ENCODE data around the gene ATP13A4. TPM values are rescaled to one million over a fixed set of nuclear protein-coding genes. Genes with fewer than 3 reads are reported as not detected.

The ATP13A4 gene
- total RNA-seq, 2 donors from 2014 or later = 0.57 to 1.3 TPM

DNA sequence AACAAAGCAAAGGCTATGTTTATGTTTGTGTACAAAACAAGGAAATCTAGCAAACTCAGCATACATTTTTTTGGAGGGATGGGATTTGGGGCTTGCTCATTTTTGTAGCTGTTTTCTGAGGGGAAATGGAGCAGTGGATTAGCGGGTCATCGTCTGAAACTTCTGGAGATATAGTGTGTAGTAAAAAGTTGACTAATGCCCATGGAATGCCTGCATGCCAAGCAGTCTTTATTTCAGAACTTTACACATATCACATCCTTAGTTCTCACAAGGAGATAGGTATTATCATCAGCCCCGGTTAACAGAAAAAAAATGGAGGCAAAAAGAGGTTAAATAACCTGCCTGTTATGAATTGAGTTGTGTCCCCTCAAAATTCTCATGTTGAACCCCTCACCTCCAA, 47.1 kb downstream of the ATP13A4 start:
- no peaks in the 10 kb centered on the region for H3K9me3 ChIP-seq (ENCODE audit: control insufficient read depth, low read length)
- H3K27ac ChIP-seq (ENCODE audit: low read depth, low read length) = no peak overlapping the region
- Mint-ChIP-seq H3K4me3 (no peak overlapping the region), H3K36me3 (ENCODE audit: low read depth) (no peaks in the 10 kb centered on the region), H3K27me3 (ENCODE audit: insufficient read depth) (no peaks in the 10 kb centered on the region), H3K9me3 (no peaks in the 10 kb centered on the region), H3K27ac (no peak overlapping the region), H3K4me1 (peaks cover 20% of the 10 kb centered on the region)
- H3K4me1 ChIP-seq (ENCODE audit: control insufficient read depth, insufficient read depth, low read length) = no peaks in the 10 kb centered on the region
- no peaks in the 10 kb centered on the region for H3K36me3 ChIP-seq (ENCODE audit: control insufficient read depth, insufficient read depth, low read length)
- DNase-seq = no peak
- WGBS, 2 experiments (ENCODE audit: insufficient coverage in 1 of 2, insufficient read length in 1 of 2) = 90% methylated on average over 3 of the region's 3 CpGs; no CpG with 5 or more reads in 1 of the 2 experiments
- H3K27me3 ChIP-seq (ENCODE audit: control insufficient read depth, insufficient read depth, low read length, poor library complexity, severe bottlenecking) = no peaks in the 10 kb centered on the region
- peak overlapping the region; percentile 48 for H3K4me3 ChIP-seq (ENCODE audit: low read length)
- H3K9ac ChIP-seq (ENCODE audit: extremely low read depth, low read length, poor library complexity, severe bottlenecking) = no peak overlapping the region
- TF ChIP-seq, protein P1, sequence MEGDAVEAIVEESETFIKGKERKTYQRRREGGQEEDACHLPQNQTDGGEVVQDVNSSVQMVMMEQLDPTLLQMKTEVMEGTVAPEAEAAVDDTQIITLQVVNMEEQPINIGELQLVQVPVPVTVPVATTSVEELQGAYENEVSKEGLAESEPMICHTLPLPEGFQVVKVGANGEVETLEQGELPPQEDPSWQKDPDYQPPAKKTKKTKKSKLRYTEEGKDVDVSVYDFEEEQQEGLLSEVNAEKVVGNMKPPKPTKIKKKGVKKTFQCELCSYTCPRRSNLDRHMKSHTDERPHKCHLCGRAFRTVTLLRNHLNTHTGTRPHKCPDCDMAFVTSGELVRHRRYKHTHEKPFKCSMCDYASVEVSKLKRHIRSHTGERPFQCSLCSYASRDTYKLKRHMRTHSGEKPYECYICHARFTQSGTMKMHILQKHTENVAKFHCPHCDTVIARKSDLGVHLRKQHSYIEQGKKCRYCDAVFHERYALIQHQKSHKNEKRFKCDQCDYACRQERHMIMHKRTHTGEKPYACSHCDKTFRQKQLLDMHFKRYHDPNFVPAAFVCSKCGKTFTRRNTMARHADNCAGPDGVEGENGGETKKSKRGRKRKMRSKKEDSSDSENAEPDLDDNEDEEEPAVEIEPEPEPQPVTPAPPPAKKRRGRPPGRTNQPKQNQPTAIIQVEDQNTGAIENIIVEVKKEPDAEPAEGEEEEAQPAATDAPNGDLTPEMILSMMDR (conservative IDR thresholded peaks at IDR 0.05) = no peak

DNA sequence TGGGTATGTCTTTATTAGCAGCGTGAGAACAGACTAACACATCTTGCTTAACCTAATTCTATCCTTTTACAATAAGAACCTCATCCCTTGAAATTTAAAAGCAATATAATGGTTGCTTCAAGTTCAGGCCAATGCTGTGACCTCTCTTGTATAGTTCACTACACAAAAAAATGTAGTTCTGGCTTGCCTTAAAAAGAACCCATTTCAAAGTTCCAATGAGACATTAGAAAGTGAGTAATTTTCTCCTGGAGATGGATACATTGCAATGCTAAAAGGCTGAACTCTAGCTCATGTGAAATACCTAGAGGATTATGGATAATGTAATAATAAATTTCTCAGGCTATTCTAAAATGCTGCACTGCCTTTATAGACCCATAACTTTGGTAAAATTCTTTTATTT, 47.8 kb downstream of the ATP13A4 start:
- WGBS, 2 experiments (ENCODE audit: insufficient coverage in 1 of 2, insufficient read length in 1 of 2) = 82 to 95% methylated on average over 1 of the region's 1 CpG
- Mint-ChIP-seq H3K27ac (no peak overlapping the region), H3K36me3 (ENCODE audit: low read depth) (no peaks in the 10 kb centered on the region)

DNA sequence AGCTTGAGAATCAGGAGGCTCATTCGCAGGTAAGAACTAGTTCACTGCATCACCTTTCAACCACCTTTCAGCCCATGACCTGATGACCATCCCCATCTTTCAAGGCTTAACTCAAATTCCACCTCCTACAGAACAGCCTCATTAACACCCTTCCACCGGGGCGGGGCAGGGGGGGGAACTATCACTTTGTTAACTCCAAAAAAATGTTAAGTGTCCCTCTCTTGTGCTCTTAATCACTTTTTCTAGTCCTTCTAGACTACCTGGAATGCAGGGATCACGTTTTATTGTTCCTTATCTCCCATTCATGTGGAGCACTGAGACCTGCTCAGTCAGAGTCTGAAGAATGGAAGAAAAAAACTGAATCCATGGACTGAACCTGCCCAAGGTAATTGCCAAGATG, 51.8 kb downstream of the ATP13A4 start:
- H3K4me3 ChIP-seq (ENCODE audit: low read length) = no peak overlapping the region
- no peaks in the 10 kb centered on the region for H3K36me3 ChIP-seq (ENCODE audit: control insufficient read depth, insufficient read depth, low read length)
- H3K27me3 ChIP-seq (ENCODE audit: control insufficient read depth, insufficient read depth, low read length, poor library complexity, severe bottlenecking) = no peaks in the 10 kb centered on the region
- peak overlapping the region; percentile 68 for H3K27ac Mint-ChIP-seq
- WGBS, 2 experiments (ENCODE audit: insufficient coverage in 1 of 2, insufficient read length in 1 of 2) = 71 to 79% methylated on average over 3 to 4 of the region's 4 CpGs
- H3K9me3 Mint-ChIP-seq = no peaks in the 10 kb centered on the region
- H3K9me3 ChIP-seq (ENCODE audit: control insufficient read depth, low read length) = no peaks in the 10 kb centered on the region
- no peaks in the 10 kb centered on the region for H3K36me3 Mint-ChIP-seq (ENCODE audit: low read depth)
- DNase-seq = peak; percentile 82
- H3K4me3 Mint-ChIP-seq = no peak overlapping the region
- H3K27ac ChIP-seq (ENCODE audit: low read depth, low read length) = no peak overlapping the region
- no peak overlapping the region for H3K9ac ChIP-seq (ENCODE audit: extremely low read depth, low read length, poor library complexity, severe bottlenecking)
- H3K4me1 ChIP-seq (ENCODE audit: control insufficient read depth, insufficient read depth, low read length) = no peaks in the 10 kb centered on the region
- no peaks in the 10 kb centered on the region for H3K27me3 Mint-ChIP-seq (ENCODE audit: insufficient read depth)
- TF ChIP-seq, protein P1 (conservative IDR thresholded peaks at IDR 0.05) = no peak
- H3K4me1 Mint-ChIP-seq = peaks cover 9% of the 10 kb centered on the region

More for the DNA sequence above, 47.8 kb downstream of the ATP13A4 start:
- no peak for DNase-seq
- peak overlapping the region; percentile 48 for H3K4me3 ChIP-seq (ENCODE audit: low read length)
- H3K27ac ChIP-seq (ENCODE audit: low read depth, low read length) = no peak overlapping the region
- no peaks in the 10 kb centered on the region for H3K36me3 ChIP-seq (ENCODE audit: control insufficient read depth, insufficient read depth, low read length)
- no peak overlapping the region for H3K4me3 Mint-ChIP-seq
- no peaks in the 10 kb centered on the region for H3K9me3 Mint-ChIP-seq
- H3K27me3 Mint-ChIP-seq (ENCODE audit: insufficient read depth) = no peaks in the 10 kb centered on the region
- TF ChIP-seq, protein P1 (conservative IDR thresholded peaks at IDR 0.05) = no peak
- no peak overlapping the region for H3K9ac ChIP-seq (ENCODE audit: extremely low read depth, low read length, poor library complexity, severe bottlenecking)
- peaks cover 20% of the 10 kb centered on the region for H3K4me1 Mint-ChIP-seq
- no peaks in the 10 kb centered on the region for H3K4me1 ChIP-seq (ENCODE audit: control insufficient read depth, insufficient read depth, low read length)
- no peaks in the 10 kb centered on the region for H3K27me3 ChIP-seq (ENCODE audit: control insufficient read depth, insufficient read depth, low read length, poor library complexity, severe bottlenecking)
- H3K9me3 ChIP-seq (ENCODE audit: control insufficient read depth, low read length) = no peaks in the 10 kb centered on the region

Measured in endodermal cell (in vitro differentiated cells).